OCI-LY1 (cell line): Measurements from ENCODE around the gene CTTNBP2NL.

ENCODE experiments used
- H2AFZ ChIP-seq: fragments of 200-600 bp; sonication (generic), shearing (Covaris generic); 2 replicates; pipeline ENCODE4 v1.6.0; 2014; ENCODE audit warnings: antibody characterized with exemption, mild to moderate bottlenecking, low read length
- H3F3A ChIP-seq: fragments of 200-600 bp; sonication (generic), shearing (Covaris generic); 2 replicates; pipeline ENCODE4 v1.6.0; 2014; ENCODE audit warnings: mild to moderate bottlenecking, antibody characterized with exemption, low read length, moderate library complexity; ENCODE audit not compliant: insufficient read depth
- H3K27ac ChIP-seq: fragments of 200-600 bp; sonication (generic); 2 replicates; pipeline ENCODE4 v1.5.1; 2014; ENCODE audit warnings: low read length, mixed run types, mild to moderate bottlenecking, low read depth; ENCODE audit not compliant: poor library complexity, severe bottlenecking
- H3K27me3 ChIP-seq: fragments of 200-600 bp; sonication (generic); 2 replicates; pipeline ENCODE4 v1.6.0; 2014; ENCODE audit warnings: antibody characterized with exemption, mild to moderate bottlenecking, low read length, moderate library complexity; ENCODE audit not compliant: insufficient read depth
- H3K36me3 ChIP-seq: fragments of 200-600 bp; sonication (generic); 2 replicates; pipeline ENCODE4 v1.6.1; 2014; ENCODE audit warnings: mild to moderate bottlenecking, antibody characterized with exemption, low read length, moderate library complexity, mixed read lengths; ENCODE audit not compliant: insufficient read depth
- H3K4me1 ChIP-seq: fragments of 200-600 bp; sonication (generic); 2 replicates; pipeline ENCODE4 v1.5.1; 2014; ENCODE audit warnings: mild to moderate bottlenecking, low read length, moderate library complexity; ENCODE audit not compliant: insufficient read depth, severe bottlenecking
- H3K4me2 ChIP-seq: fragments of 200-600 bp; sonication (generic), shearing (Covaris generic); 2 replicates; pipeline ENCODE4 v1.6.1; 2014; ENCODE audit warnings: low read length
- H3K4me3 ChIP-seq: fragments of 200-600 bp; sonication (generic); 2 replicates; pipeline ENCODE4 v1.5.1; 2014; ENCODE audit warnings: low read length, low read depth, mild to moderate bottlenecking, mixed read lengths; ENCODE audit not compliant: poor library complexity, severe bottlenecking
- H3K79me2 ChIP-seq: fragments of 200-600 bp; shearing (Covaris generic); 2 replicates; pipeline ENCODE4 v1.6.1; 2016; ENCODE audit warnings: mixed run types, low read length, mixed read lengths; ENCODE audit not compliant: insufficient read depth
- H3K9ac ChIP-seq: fragments of 200-600 bp; sonication (generic), shearing (Covaris generic); 2 replicates; pipeline ENCODE4 v1.6.1; 2014; ENCODE audit warnings: mild to moderate bottlenecking, low read length, mixed read lengths
- H3K9me2 ChIP-seq: fragments of 200-600 bp; sonication (generic), shearing (Covaris generic); 2 replicates; pipeline ENCODE4 v1.6.1; 2014; ENCODE audit warnings: low read depth, mild to moderate bottlenecking, low read length, mixed read lengths
- H3K9me3 ChIP-seq: fragments of 200-600 bp; shearing (Covaris generic); 2 replicates; pipeline ENCODE4 v1.6.1; 2014; ENCODE audit warnings: low read length, mixed read lengths
- H4K20me1 ChIP-seq: fragments of 200-600 bp; sonication (generic), shearing (Covaris generic); 2 replicates; pipeline ENCODE4 v1.6.0; 2016; ENCODE audit warnings: mild to moderate bottlenecking, low read length; ENCODE audit not compliant: insufficient read depth
- CTCF ChIP-seq: fragments of 200-600 bp; sonication (generic), shearing (Covaris generic); IDR thresholded peaks from 2 replicates; pipeline ENCODE4 v1.5.1; 2017; ENCODE audit warnings: mild to moderate bottlenecking, antibody characterized with exemption, low read length, moderate library complexity, mixed read lengths
- EZH2 ChIP-seq: fragments of 200-600 bp; sonication (generic), shearing (Covaris generic); IDR thresholded peaks from 2 replicates; pipeline ENCODE4 v1.8.0; 2017; ENCODE audit warnings: borderline replicate concordance, mixed run types, mild to moderate bottlenecking, antibody characterized with exemption, low read length, moderate library complexity, mixed read lengths

CTTNBP2NL gene

GRCh38 chr1:112505878-112506277 lies 109.9 kb downstream of the CTTNBP2NL start:
- 0 out of 2 replicates have a peak, but pooled peaks cover 8% of the 10 kb centered on the region for H3K27me3 ChIP-seq
- no peak for TF ChIP-seq EZH2
- TF ChIP-seq CTCF, result no peak
- no peak overlapping the region for H3K4me2 ChIP-seq
- H4K20me1 ChIP-seq, result no peaks in the 10 kb centered on the region
- H3K9me3 ChIP-seq, result no peaks in the 10 kb centered on the region
- H2AFZ ChIP-seq, result no peak overlapping the region
- H3K36me3 ChIP-seq, result no peaks in the 10 kb centered on the region
- no peaks in the 10 kb centered on the region for H3F3A ChIP-seq
- H3K4me3 ChIP-seq, result no peak overlapping the region
- H3K27ac ChIP-seq, result no peak overlapping the region
- H3K4me1 ChIP-seq, result peaks cover 19% of the 10 kb centered on the region
- H3K9ac ChIP-seq, result no peak overlapping the region
- no peaks in the 10 kb centered on the region for H3K9me2 ChIP-seq
- no peaks in the 10 kb centered on the region for H3K79me2 ChIP-seq

- Histone ChIP-seq H3K4me2 (no peak overlapping the region), H3F3A (no peaks in the 10 kb centered on the region)
Observed at GRCh38 chr1:112506306-112506705, 110.3 kb downstream of the CTTNBP2NL start.

GRCh38 chr1:112506731-112507130 lies 110.7 kb downstream of the CTTNBP2NL start:
- Histone ChIP-seq H3K36me3 (no peaks in the 10 kb centered on the region), H3K79me2 (no peaks in the 10 kb centered on the region), H2AFZ (no peak overlapping the region), H3K4me1 (peaks cover 17% of the 10 kb centered on the region), H3F3A (no peaks in the 10 kb centered on the region), H3K4me3 (no peak overlapping the region), H3K27me3 (0 out of 2 replicates have a peak, but pooled peaks cover 8% of the 10 kb centered on the region), H4K20me1 (no peaks in the 10 kb centered on the region), H3K27ac (no peak overlapping the region), H3K9me3 (no peaks in the 10 kb centered on the region), H3K4me2 (no peak overlapping the region), H3K9ac (no peak overlapping the region), H3K9me2 (no peaks in the 10 kb centered on the region)
- TF ChIP-seq EZH2 (no peak), CTCF (no peak)

More at GRCh38 chr1:112506306-112506705, 110.3 kb downstream of the CTTNBP2NL start:
- Histone ChIP-seq H3K4me3 (no peak overlapping the region), H3K4me1 (peaks cover 19% of the 10 kb centered on the region), H3K9me3 (no peaks in the 10 kb centered on the region), H3K79me2 (no peaks in the 10 kb centered on the region), H3K9me2 (no peaks in the 10 kb centered on the region), H3K36me3 (no peaks in the 10 kb centered on the region), H3K27ac (no peak overlapping the region), H3K27me3 (0 out of 2 replicates have a peak, but pooled peaks cover 8% of the 10 kb centered on the region), H4K20me1 (no peaks in the 10 kb centered on the region), H2AFZ (no peak overlapping the region), H3K9ac (no peak overlapping the region)
- TF ChIP-seq CTCF, result no peak
- TF ChIP-seq EZH2, result no peak
